Parathyroid adenoma (tissue), 2 donors: Measurements from ENCODE around the gene ZNF777.
"Not testable (repeated sequence)": the region's sequence is repeated elsewhere in the genome, so short reads cannot be mapped to it uniquely, and the experiment has no call there.

Source experiments
- H2AFZ ChIP-seq: fragments of 300-600 bp; sonication (generic); one replicate; pipeline ENCODE4 v1.7.0; 2017; ENCODE audit warnings: antibody characterized with exemption, mild to moderate bottlenecking
- H3K27ac ChIP-seq: fragments of 300-600 bp; sonication (generic); one replicate; pipeline ENCODE4 v1.7.0; 2017
- H3K27me3 ChIP-seq: fragments of 300-600 bp; sonication (generic); one replicate; pipeline ENCODE4 v1.7.0; 2017; ENCODE audit warnings: low read length; ENCODE audit not compliant: control insufficient read depth, insufficient read depth
- H3K36me3 ChIP-seq: fragments of 300-600 bp; sonication (generic); one replicate; pipeline ENCODE4 v1.7.0; 2017; ENCODE audit warnings: low read length; ENCODE audit not compliant: control insufficient read depth, insufficient read depth
- H3K4me1 ChIP-seq: fragments of 300-600 bp; sonication (generic); one replicate; pipeline ENCODE4 v1.7.0; 2017; ENCODE audit warnings: control low read depth
- H3K4me2 ChIP-seq: fragments of 300-600 bp; sonication (generic); one replicate; pipeline ENCODE4 v1.7.0; 2017; ENCODE audit warnings: low read length
- H3K4me3 ChIP-seq: fragments of 300-600 bp; sonication (generic); one replicate; pipeline ENCODE4 v1.7.0; 2017; ENCODE audit warnings: low read depth, low read length
- H3K79me2 ChIP-seq: fragments of 300-600 bp; sonication (generic); one replicate; pipeline ENCODE4 v1.7.0; 2017; ENCODE audit warnings: control low read depth
- H3K9ac ChIP-seq: fragments of 300-600 bp; sonication (generic); one replicate; pipeline ENCODE4 v1.7.0; 2017; ENCODE audit warnings: mild to moderate bottlenecking
- H3K9me3 ChIP-seq: fragments of 300-600 bp; sonication (generic); one replicate; pipeline ENCODE4 v1.7.0; 2017; ENCODE audit warnings: low read length; ENCODE audit not compliant: control insufficient read depth
- CTCF ChIP-seq: fragments of 300-600 bp; sonication (generic); IDR thresholded peaks from one replicate; pipeline ENCODE4 v1.7.0; 2017; ENCODE audit warnings: antibody characterized with exemption, mild to moderate bottlenecking
- donor health status: primary hyperparathyroidism.

Gene ZNF777

GRCh38 chr7:149398195-149398820, 62.6 kb downstream of the ZNF777 start:
- no peak overlapping the region for H3K9ac ChIP-seq
- H3K9me3 ChIP-seq = no peaks in the 10 kb centered on the region
- H3K27ac ChIP-seq = no peak overlapping the region
- TF ChIP-seq CTCF = no peak
- no peaks in the 10 kb centered on the region for H3K4me1 ChIP-seq
- H3K27me3 ChIP-seq = no peaks in the 10 kb centered on the region
- no peak overlapping the region for H3K4me3 ChIP-seq
- no peaks in the 10 kb centered on the region for H3K36me3 ChIP-seq
- no peak overlapping the region for H2AFZ ChIP-seq
- H3K79me2 ChIP-seq = no peaks in the 10 kb centered on the region
- no peak overlapping the region for H3K4me2 ChIP-seq

DNA sequence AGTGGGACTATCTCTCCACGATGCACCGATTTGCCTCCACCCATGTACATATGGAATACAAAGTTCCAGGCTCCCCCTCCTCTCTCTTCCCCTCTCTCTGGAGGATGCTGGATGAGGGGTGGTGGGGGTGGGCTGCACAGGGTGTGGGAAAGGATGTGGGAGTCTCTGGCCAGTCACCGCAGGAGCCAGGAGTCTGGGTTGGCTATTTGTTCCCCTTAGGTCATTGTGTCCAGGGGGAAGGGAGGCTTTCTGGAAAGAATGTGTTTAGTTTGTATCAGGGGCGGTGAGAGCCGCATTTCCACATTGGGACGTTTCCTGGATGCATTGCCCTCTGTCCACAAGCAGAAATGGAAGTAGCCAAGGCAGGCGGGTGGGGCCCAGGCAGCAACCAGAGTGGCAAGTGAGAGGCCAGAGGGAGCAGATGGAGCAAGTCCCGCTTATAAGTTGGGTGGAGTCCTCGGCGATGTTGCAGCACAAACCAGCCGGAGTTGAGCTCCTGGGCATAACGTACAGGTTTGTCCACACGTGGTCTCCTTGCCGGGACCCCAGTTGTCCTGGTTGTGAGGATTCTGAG, 63.3 kb downstream of the ZNF777 start:
- TF ChIP-seq CTCF = no peak

GRCh38 chr7:149388550-149389335, 72.1 kb downstream of the ZNF777 start:
- H2AFZ ChIP-seq, H3K9ac ChIP-seq, H3K27ac ChIP-seq, H3K4me2 ChIP-seq, H3K9me3 ChIP-seq, H3K4me3 ChIP-seq, H3K79me2 ChIP-seq, H3K4me1 ChIP-seq, H3K27me3 ChIP-seq, H3K36me3 ChIP-seq: not testable (repeated sequence)

More for the DNA sequence above, 63.3 kb downstream of the ZNF777 start:
- Histone ChIP-seq H3K36me3 (no peaks in the 10 kb centered on the region), H3K9ac (no peak overlapping the region), H3K4me3 (no peak overlapping the region), H3K4me1 (no peaks in the 10 kb centered on the region), H3K79me2 (no peaks in the 10 kb centered on the region), H3K27me3 (no peaks in the 10 kb centered on the region), H3K9me3 (no peaks in the 10 kb centered on the region), H3K4me2 (no peak overlapping the region), H2AFZ (no peak overlapping the region), H3K27ac (no peak overlapping the region)

DNA sequence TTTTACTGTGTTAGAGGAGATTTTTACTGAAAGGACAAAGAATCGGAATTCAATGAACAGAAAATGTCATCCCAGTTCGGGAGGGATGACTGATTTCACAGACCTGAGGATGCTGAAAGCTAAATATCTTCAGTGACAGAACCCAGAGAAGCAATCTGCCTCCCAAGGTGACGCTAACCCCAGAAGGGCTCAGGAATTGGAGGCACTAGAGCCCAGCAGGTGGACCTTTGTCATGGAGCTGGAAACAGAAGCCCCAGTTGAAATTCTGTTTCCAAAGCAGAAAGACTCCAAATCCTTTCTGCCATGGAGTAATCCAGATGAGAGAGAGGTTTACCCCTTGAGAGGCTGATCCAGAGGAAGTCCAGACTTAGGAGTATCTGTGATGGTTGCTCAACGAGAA, 74.3 kb downstream of the ZNF777 start:
- H2AFZ ChIP-seq = not testable (repeated sequence)

GRCh38 chr7:149385195-149385950, 75.5 kb downstream of the ZNF777 start:
- H3K4me1 ChIP-seq = no peaks in the 10 kb centered on the region
- no peaks in the 10 kb centered on the region for H3K9me3 ChIP-seq

More for the DNA sequence above, 74.3 kb downstream of the ZNF777 start:
- not testable (repeated sequence) for H3K27me3 ChIP-seq, H3K79me2 ChIP-seq, H3K36me3 ChIP-seq, H3K4me1 ChIP-seq, H3K27ac ChIP-seq, H3K4me3 ChIP-seq, H3K9ac ChIP-seq, H3K4me2 ChIP-seq, H3K9me3 ChIP-seq

More at GRCh38 chr7:149385195-149385950, 75.5 kb downstream of the ZNF777 start:
- Histone ChIP-seq H3K4me3 (no peak overlapping the region), H3K79me2 (no peaks in the 10 kb centered on the region), H3K27me3 (no peaks in the 10 kb centered on the region), H2AFZ (no peak overlapping the region), H3K9ac (no peak overlapping the region), H3K27ac (no peak overlapping the region), H3K4me2 (no peak overlapping the region), H3K36me3 (no peaks in the 10 kb centered on the region)
- TF ChIP-seq CTCF = no peak
